GM18861 (cell line): ENCODE results near the gene PPP1R1C.
"Not testable (repeated sequence)": the region's sequence is repeated elsewhere in the genome, so short reads cannot be mapped to it uniquely, and the experiment has no call there.

Experiments
- ATAC-seq: cut with Tn5 transposase; IDR thresholded peaks from one replicate; pipeline ENCODE4 v1.9.1; 2021; ENCODE audit not compliant: unreplicated experiment

Gene PPP1R1C

DNA sequence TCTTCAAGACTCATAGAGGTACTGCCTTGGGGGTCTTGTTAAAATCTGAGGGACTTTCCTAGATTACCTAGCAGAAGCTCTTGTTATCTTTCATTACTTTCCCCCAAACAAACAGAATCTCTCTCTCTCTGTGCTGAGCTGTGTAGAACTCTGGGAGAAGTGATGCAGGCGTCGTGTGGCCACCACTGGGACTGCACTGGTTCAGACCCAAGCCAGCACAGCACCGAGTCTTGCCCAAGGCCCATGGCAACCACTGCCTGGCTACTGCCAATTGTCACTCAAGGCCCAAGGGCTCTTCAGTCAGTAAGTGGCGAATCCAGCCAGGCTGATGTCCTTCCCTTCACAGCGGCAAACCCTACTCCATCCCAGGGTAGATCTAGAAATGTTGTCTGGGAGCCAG is 28.6 kb downstream of the PPP1R1C start:
- ATAC-seq: no peak

DNA sequence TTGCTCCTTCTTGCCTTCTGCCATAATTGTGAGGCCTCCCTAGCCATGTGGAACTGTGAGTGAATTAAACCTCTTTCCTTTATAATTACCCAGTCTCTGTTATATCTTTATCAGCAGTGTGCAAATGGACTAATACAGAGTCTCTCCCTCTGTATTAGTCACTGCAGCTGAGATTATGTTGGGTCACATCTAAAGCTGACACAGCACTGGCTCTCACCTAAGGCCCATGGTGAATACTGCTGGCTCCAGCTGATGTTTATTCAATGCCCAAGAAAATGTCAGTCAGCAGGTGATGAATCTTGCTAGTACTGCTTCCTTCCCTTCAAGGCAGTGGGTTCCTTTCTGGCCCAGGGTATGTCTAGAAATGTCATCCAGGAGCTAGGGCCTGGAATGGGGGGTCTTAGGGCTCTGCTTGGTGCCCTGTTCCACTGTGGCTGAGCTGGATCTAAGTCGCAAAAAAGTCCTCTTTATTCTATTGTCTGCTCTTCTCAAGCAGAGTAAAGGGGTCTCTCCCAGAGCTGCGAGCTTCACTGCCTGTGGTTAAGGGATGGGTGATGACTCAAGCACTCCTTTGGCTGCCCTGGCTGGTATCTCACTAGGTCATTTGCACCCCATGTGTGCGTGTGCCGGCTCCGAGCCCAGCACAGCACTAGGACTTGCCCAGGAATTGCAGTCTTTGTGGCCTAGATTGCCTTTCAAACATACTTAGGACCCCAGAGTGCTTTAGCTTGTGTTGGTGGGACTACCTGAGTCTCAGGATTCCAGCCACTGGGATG is 29.9 kb downstream of the PPP1R1C start:
- no peak for ATAC-seq

GRCh38 chr2:182018218-182018617 is 32.6 kb downstream of the PPP1R1C start:
- no peak for ATAC-seq

- ATAC-seq: no peak
These were observed 34.1 kb downstream of the PPP1R1C start for GRCh38 chr2:182019731-182020130.

DNA sequence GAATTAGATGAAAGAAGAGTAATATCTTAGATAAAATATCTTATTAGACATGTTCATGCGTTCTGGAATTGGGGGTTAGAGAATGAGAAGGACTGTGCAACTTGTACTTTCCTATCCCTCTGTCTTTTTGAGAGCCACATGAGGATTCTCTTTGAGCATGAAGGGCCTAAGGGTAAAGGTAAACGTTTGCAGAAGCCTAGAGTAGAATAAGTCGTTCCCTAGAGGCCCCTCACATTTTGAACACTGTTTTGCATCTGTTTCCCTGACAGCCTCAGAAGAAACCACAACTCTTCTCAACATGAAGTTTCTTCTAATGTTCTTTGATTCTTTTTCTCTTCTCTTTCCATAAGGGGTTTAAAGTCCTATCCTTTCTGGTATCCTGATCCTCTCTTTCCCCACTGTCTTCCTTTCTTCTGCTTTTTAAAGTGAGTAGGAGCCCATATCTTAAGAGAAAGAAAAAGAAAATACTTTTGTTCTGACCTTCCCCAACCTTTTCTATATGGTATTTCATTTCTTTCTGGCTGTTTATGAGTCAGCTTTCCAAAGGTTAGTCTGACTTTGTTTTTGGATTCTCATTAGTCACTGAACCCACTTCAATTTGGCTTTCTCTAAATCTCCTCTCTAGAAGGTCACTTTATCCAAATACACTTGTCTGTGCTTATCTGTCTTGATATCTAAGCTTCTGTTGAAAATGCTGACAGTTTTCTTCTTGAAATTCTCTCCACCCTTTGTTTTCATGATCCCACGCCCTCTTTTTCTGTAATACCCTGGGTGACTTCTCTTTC is 34.8 kb downstream of the PPP1R1C start:
- peak; percentile 83 for ATAC-seq

DNA sequence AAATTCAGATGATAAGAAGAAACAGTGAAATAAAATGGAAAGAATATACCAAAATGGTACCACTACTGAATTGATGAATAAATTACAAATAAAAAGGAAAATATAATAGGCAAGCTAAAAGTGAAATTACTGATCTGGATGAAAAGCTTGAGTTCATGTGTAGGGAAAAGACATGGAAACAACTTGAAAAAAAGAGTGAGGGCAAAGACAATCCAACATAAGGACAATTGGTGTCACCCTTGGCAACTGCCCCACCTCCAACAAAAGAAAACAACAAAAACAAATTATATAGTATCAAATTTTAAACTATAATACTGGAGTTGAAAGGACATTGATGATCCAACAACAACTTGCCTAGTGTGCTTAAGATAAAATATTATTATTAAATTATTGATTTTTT is 37.6 kb downstream of the PPP1R1C start:
- no peak for ATAC-seq

- not testable (repeated sequence) for ATAC-seq
These were observed 45.2 kb downstream of the PPP1R1C start for GRCh38 chr2:182030875-182031274.

DNA sequence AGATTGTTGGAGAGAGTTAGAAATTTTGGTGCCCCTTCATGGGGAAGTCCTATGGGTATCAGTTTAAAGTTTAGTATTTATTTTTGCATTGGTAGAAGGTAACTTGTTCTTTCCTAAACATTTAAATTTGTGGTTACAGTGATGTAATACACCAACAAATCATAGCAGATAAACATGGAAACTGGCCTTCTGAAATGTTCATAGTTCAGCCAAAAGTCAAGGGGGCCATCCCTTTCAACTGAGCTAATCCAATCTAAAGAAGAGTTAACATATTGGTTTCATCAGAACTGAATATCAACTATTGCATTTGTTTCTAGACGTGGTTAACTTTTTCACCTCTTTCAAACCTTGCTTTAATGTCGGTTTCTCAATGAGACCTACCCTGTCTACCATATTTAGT is 46.3 kb downstream of the PPP1R1C start:
- ATAC-seq: no peak

DNA sequence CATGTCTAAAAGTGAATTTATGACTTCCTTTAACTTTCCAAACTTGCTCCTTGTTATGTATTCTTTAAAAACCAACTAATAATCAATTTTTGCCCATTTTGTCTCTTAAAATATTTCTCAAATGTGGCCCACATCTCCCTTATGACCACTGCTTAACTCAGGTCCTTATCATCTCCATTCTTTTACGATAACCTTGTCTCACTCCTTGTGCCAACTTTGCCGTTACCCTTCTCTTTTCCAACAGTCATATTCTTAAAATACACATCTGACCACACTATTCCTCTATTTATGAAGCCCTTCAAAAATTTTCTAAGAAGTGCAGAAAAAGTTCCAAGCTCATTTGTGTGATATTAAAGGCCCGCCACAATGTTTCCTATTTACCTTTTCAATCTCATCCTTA is 47.8 kb downstream of the PPP1R1C start:
- ATAC-seq: no peak

GRCh38 chr2:182038576-182038975 is 52.9 kb downstream of the PPP1R1C start:
- ATAC-seq: no peak

- ATAC-seq: no peak
These were observed 57.4 kb downstream of the PPP1R1C start for GRCh38 chr2:182043021-182043420.

- no peak for ATAC-seq
These were observed 58.2 kb downstream of the PPP1R1C start for GRCh38 chr2:182043861-182044260.

GRCh38 chr2:182047544-182047943 is 61.9 kb downstream of the PPP1R1C start:
- no peak for ATAC-seq

DNA sequence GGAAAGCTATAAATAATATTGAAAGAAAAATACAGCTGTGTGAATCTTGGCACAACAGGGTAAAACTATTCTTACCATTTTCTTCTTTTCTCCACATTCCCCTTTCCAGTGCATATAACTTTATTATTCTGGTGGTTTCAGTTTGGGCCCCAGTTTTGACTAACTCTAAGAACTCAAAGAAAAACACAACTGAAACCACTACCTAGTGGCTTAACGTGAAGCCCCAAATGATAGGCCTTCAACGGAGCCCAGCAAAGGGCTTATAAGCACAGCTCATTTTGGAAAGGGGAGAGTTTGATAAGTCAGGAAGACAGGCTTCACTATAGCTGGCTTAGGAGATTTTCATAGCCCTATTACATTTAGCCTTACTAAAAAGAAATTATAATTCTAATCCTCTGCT is 62.4 kb downstream of the PPP1R1C start:
- ATAC-seq: peak; percentile 64

GRCh38 chr2:182048621-182049020 is 63.0 kb downstream of the PPP1R1C start:
- ATAC-seq: no peak

- no peak for ATAC-seq
These were observed 63.9 kb downstream of the PPP1R1C start for GRCh38 chr2:182049372-182050148.

GRCh38 chr2:182050333-182051135 is 64.9 kb downstream of the PPP1R1C start:
- ATAC-seq: no peak

DNA sequence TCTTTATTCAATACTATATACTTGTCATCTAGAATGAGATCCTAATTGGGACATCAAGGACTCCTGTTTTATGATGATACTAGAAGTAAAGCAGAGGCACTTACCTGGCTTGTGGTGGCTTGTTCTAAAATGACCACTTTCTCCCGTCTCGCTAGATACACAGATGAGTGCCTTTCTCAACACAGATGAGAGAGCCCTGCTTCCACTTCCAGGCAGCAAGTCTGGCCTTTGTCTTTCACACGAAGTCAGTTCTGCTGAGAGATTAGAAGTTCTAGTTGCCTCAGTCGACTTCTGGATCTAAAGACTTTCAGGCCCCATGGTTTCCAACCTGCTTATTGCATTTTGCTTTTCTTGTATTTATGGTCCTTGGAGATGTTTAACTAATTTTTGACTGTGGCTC is 70.3 kb downstream of the PPP1R1C start:
- ATAC-seq: no peak

DNA sequence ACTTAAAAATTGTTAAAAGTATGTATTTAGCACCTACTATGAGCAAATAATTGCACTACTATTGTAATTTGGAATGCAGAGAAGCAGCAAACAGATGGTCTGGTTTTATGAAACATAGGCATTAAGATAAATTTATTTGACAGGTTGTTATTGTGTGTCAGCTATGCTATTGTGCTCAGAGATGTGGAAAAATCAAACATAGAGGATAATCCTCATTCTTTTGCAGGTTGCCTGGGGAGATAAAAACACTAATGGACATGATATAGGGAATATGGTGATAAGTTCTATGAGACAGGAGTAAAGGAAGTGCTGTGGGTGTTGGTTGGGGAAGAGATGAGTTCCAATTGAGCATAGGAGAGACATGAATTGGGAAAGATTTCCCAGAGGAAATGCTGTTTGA is 71.3 kb downstream of the PPP1R1C start:
- ATAC-seq: no peak

DNA sequence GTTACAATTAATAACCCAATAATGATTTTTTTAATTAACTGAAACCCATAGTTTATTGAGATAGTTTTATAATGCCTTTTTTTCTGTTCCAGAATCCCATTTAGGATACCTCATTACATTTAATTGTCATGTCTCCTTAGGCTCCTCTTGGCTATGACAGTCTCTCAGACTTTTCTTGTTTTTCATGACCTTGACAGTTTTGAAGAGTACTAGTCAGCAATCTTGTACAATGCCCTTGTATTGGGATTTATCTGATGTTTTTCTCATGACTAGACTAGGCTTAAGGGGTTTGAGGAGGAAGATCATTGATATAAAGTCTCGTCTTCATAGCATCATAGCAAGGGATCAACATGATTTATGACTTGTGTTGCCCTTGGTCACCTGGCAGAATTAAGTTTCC is 72.4 kb downstream of the PPP1R1C start:
- no peak for ATAC-seq

DNA sequence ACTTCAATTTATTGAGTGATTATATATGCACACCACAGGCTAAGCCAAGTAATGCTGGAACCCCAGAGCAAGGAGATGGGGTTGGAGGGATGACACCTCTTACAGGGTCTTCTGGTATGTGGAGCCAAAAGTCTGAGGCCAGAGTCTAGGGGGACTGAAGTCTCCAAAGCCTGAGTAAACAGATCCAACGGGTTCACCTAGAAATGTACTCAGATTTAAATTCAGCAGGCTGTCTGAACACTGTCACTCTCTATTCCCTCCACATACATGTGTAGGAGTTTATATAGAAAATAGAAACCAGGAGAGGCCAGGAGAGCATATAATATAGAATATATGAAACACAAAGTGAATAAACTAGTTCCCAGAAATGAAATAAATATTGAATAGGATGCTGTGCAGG is 76.1 kb downstream of the PPP1R1C start:
- ATAC-seq: no peak
